T47D (cell line): ENCODE results near the gene AFAP1L2.

Source experiments
- DNase-seq, 2 experiments: peaks; one replicate each; pipeline versions ENCODE4 v3.0.0 to v3.0.0-alpha.2; 2011 to 2012; ENCODE audit warnings: low read depth in 1 of 2, low spot score in 1 of 2
- JUND ChIP-seq: IDR thresholded peaks from 2 replicates; pipeline ENCODE4 v1.6.1; 2012; ENCODE audit warnings: low read depth
- in situ Hi-C: cut with HindIII; loops from 2 replicates; pipeline ENCODE4 v1.10.0; 2016; ENCODE audit warnings: low sequenced_read_pairs, low pct_unique_long_range_greater_than_20kb

AFAP1L2 gene

GRCh38 chr10:114404171-114405010 lies at the start of gene AFAP1L2:
AFAP1L2 (minus strand) TSS chr10:114404502; CDS start chr10:114404455, 47 bp downstream.
- no peak for TF ChIP-seq JUND
- in situ Hi-C loops, result no loop called here
- peak in 1 of 2 experiments; percentile 46 for DNase-seq

GRCh38 chr10:114453576-114453975 lies 49.3 kb upstream of the AFAP1L2 start:
- DNase-seq, result no peak
- TF ChIP-seq JUND, result no peak
- in situ Hi-C loops, result no loop called here

- in situ Hi-C loops, result no loop called here
- no peak for TF ChIP-seq JUND
These were observed 44.6 kb upstream of the AFAP1L2 start for GRCh38 chr10:114448897-114449296.

GRCh38 chr10:114445332-114445731 lies 41.0 kb upstream of the AFAP1L2 start:
- in situ Hi-C loops, result no loop called here
- DNase-seq, result no peak
- TF ChIP-seq JUND, result no peak

More at GRCh38 chr10:114448897-114449296, 44.6 kb upstream of the AFAP1L2 start:
- DNase-seq, result no peak

- in situ Hi-C loops, result no loop called here
- no peak for DNase-seq
- no peak for TF ChIP-seq JUND
These were observed 40.5 kb upstream of the AFAP1L2 start for GRCh38 chr10:114444819-114445218.

DNA sequence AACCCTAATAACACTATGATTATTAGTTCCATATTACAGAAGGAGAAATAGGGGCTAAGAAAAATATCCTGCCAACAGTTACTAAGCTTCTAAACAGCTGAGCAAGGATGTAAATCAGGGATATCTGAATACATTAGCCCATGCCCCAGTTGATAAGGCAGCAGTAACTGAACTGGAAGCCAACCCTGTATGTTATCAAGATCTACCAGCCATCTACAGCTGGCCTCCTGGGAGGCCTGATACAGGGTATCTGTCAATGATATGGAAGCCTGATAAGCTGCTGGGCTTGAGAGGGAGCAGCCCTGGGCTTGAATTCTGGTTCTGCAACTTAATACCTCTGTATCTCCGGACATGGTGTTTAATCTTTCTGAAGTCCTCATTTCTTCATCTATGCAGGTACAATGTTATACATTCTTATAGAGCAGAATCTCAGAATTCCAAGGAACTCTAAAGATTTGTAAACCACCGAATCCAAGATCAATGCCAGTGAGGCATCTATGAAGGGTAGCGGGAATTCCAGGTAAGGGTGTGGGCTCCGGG lies 37.9 kb upstream of the AFAP1L2 start:
- no peak for TF ChIP-seq JUND
- in situ Hi-C loops, result no loop called here
- DNase-seq, result no peak

DNA sequence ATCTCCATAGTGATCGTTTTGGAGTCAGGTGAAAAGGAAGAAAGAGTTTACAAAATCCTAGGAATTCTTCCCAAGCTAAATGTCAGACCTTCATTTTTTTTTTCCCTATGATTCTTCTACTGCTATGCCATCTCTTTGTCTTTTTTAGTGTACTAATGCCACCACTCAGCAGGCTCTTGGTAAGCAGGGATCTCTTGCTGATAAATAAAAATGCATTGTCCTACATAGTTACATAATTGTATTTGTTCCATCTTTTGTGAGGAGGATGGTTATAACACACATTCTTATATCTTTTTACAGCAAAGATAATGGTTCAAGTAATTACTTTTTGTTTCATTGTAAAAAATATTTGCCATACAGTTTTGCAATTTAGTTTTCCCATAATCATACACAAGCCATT lies 36.8 kb upstream of the AFAP1L2 start:
- TF ChIP-seq JUND, result no peak
- in situ Hi-C loops, result no loop called here
- no peak for DNase-seq

DNA sequence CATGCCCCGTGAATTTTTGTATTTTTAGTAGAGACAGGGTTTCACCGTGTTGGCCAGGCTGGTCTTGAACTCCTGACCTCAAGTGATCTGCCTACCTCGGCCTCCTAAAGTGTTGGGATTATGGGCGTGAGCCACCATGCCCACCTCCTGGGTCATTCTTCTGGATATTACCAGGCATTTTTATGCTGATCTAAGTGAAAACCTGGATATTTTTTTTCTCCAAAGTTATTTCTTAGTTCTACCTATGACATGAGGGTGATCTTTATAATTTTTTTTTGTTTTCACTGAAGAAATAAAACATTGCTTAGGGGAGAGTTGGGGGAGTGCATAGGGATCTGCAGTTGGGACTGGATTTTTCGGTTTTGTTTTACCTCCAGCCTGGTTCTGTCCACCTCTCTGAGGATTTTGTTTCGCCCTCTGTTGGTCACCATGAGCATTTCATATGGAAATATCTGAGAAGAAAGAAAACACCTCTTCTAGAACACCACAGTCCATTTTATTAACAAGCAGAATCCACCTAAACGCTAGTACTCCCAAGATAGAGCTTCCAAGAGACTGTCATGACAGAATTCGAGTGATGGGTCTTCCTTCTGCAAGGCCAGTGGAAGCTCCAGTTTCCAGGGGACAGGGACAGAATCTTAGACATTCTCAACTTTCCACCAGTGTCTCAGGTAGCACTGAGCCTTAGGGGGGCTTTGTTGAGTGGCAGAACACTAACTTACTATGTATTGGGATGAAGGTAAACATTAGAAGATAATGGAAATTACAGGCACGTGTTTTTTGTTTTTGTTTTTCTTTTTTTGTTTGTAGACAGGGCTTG lies 33.4 kb upstream of the AFAP1L2 start:
- no peak for TF ChIP-seq JUND
- in situ Hi-C loops, result no loop called here
- DNase-seq, result peak; percentile 21 to 48

DNA sequence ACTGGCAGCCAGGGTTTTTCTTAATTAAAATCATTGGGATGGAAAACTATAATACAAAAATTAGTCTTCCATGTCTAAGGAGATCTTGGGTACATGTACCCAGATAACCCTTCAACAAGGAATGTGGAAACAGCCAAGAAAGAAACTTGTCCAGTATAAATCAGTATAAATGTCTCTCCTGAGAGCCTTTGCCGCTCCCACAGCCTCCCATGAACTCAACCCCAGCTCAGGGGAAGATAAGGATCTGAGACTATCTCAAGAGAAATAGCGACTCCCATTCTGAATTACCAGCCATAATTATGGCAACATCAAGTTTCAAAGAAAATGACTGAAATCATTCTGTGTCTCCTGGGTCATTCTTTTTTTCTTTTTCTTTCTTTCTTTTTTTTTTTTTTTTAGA lies 32.6 kb upstream of the AFAP1L2 start:
- DNase-seq, result no peak
- in situ Hi-C loops, result no loop called here

GRCh38 chr10:114432566-114433093 lies 28.3 kb upstream of the AFAP1L2 start:
- TF ChIP-seq JUND, result no peak
- in situ Hi-C loops, result no loop called here
- no peak for DNase-seq

More for the DNA sequence above, 32.6 kb upstream of the AFAP1L2 start:
- no peak for TF ChIP-seq JUND

- in situ Hi-C loops, result no loop called here
- no peak for DNase-seq
These were observed 27.3 kb upstream of the AFAP1L2 start for GRCh38 chr10:114431414-114432135.

GRCh38 chr10:114430688-114431413 lies 26.5 kb upstream of the AFAP1L2 start:
- TF ChIP-seq JUND, result no peak
- DNase-seq, result no peak
- in situ Hi-C loops, result no loop called here

More at GRCh38 chr10:114431414-114432135, 27.3 kb upstream of the AFAP1L2 start:
- no peak for TF ChIP-seq JUND
